Colon (tissue), 2 donors: ENCODE measurements around the gene TMEM222.

Source experiments
- FAIRE-seq: peaks from 2 replicates; lab custom pipeline; 2012; peaks lifted over from hg19 to GRCh38; lab: Jason Lieb, UNC
- donor health status: control.
- donor health status: control.

Gene TMEM222

GRCh38 chr1:27306892-27307761, 14.8 kb upstream of the TMEM222 start:
- no peak for FAIRE-seq

- FAIRE-seq: no peak
Observed at GRCh38 chr1:27307874-27308598, 13.9 kb upstream of the TMEM222 start.

- FAIRE-seq: no peak
Observed at GRCh38 chr1:27314169-27314568, 7.8 kb upstream of the TMEM222 start.

GRCh38 chr1:27314737-27315136, 7.2 kb upstream of the TMEM222 start:
- no peak for FAIRE-seq

- no peak for FAIRE-seq
Observed at GRCh38 chr1:27316860-27317259, 5.1 kb upstream of the TMEM222 start.

- FAIRE-seq: no peak
Observed at GRCh38 chr1:27318136-27318535, 3.8 kb upstream of the TMEM222 start.

- no peak for FAIRE-seq
Observed at GRCh38 chr1:27318596-27318995, 3.4 kb upstream of the TMEM222 start.

- FAIRE-seq: no peak
Observed at GRCh38 chr1:27322569-27323240, 742 bp downstream of the TMEM222 start.

GRCh38 chr1:27325286-27325685, 3.3 kb downstream of the TMEM222 start:
- FAIRE-seq: no peak

GRCh38 chr1:27327964-27328363, 6.0 kb downstream of the TMEM222 start:
- FAIRE-seq: no peak

GRCh38 chr1:27330786-27331185, 8.8 kb downstream of the TMEM222 start:
- FAIRE-seq: no peak

GRCh38 chr1:27331426-27331825, 9.5 kb downstream of the TMEM222 start:
- no peak for FAIRE-seq

GRCh38 chr1:27331922-27332321, 10.0 kb downstream of the TMEM222 start:
- FAIRE-seq: no peak

GRCh38 chr1:27332536-27333281, 10.7 kb downstream of the TMEM222 start:
- no peak for FAIRE-seq

GRCh38 chr1:27333717-27334279, 11.8 kb downstream of the TMEM222 start:
- no peak for FAIRE-seq

GRCh38 chr1:27335506-27336422, 13.8 kb downstream of the TMEM222 start:
- FAIRE-seq: no peak

- FAIRE-seq: no peak
Observed at GRCh38 chr1:27336756-27337155, 14.8 kb downstream of the TMEM222 start.

- FAIRE-seq: no peak
Observed at GRCh38 chr1:27338751-27339150, 16.8 kb downstream of the TMEM222 start.

GRCh38 chr1:27339213-27339612, 17.2 kb downstream of the TMEM222 start:
- FAIRE-seq: no peak

- no peak for FAIRE-seq
Observed at GRCh38 chr1:27341525-27342252, 19.7 kb downstream of the TMEM222 start, which contains the start of gene SYTL1. TSS of gene SYTL1 (plus strand) at chr1:27342022. CDS start at chr1:27345335, 3,313 bp downstream.
